ENCODE results near the gene RNF169. TPM values are rescaled to one million over a fixed set of nuclear protein-coding genes. Genes with fewer than 3 reads are reported as not detected.

RNF169 gene
- total RNA-seq, 1 experiment from 2014 or later, result 28.0 TPM

DNA sequence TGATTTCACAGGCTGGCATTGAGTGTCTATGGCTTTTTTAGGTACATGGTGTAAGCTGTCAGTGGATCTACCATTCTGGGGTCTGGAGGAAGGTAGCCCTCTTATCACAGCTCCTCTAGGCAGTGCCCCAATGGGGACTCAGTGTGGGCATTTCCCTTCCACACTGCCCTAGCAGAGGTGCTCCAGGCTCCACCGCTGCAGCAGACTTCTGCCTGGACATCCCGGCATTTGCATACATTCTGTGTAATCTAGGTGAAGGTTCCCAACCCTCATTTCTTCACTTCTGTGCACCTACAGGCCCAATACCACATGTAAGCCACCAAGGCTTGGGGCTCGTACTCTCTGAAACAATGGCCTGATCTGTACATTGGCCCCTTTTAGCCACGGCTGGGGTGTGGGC, 78.3 kb downstream of the RNF169 start:
- BruUV-seq (replicated peaks), result no TSS peak
- Histone ChIP-seq H3K27me3 (replicated peaks; ENCODE audit: control insufficient read depth, insufficient read depth, low read length) (no peaks in the 10 kb centered on the region), H3K9me3 (peaks cover 39% of the 10 kb centered on the region), H3K4me1 (no peaks in the 10 kb centered on the region), H3K36me3 (ENCODE audit: control insufficient read depth, insufficient read depth, low read length) (peaks cover 13% of the 10 kb centered on the region), H3K4me3 (ENCODE audit: low read depth, low read length) (no peak overlapping the region)
- intact Hi-C loops (cut with micrococcal nuclease; ENCODE audit: unreplicated experiment), result no loop called here
- TF ChIP-seq, protein P1, sequence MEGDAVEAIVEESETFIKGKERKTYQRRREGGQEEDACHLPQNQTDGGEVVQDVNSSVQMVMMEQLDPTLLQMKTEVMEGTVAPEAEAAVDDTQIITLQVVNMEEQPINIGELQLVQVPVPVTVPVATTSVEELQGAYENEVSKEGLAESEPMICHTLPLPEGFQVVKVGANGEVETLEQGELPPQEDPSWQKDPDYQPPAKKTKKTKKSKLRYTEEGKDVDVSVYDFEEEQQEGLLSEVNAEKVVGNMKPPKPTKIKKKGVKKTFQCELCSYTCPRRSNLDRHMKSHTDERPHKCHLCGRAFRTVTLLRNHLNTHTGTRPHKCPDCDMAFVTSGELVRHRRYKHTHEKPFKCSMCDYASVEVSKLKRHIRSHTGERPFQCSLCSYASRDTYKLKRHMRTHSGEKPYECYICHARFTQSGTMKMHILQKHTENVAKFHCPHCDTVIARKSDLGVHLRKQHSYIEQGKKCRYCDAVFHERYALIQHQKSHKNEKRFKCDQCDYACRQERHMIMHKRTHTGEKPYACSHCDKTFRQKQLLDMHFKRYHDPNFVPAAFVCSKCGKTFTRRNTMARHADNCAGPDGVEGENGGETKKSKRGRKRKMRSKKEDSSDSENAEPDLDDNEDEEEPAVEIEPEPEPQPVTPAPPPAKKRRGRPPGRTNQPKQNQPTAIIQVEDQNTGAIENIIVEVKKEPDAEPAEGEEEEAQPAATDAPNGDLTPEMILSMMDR (IDR thresholded peaks at IDR 0.05; ENCODE audit: insufficient read depth in 1 of 2, low read depth in 1 of 2, low read length in 1 of 2, severe bottlenecking in 1 of 2, unreplicated experiment in 1 of 2), result no peak
- Mint-ChIP-seq H3K27me3 (ENCODE audit: insufficient read depth, unreplicated experiment) (no peaks in the 10 kb centered on the region), H3K27ac (ENCODE audit: unreplicated experiment) (no peak overlapping the region), H3K9me3 (ENCODE audit: unreplicated experiment) (peaks cover 29% of the 10 kb centered on the region), H3K36me3 (ENCODE audit: insufficient read depth, unreplicated experiment) (peaks cover 78% of the 10 kb centered on the region), H3K4me1 (ENCODE audit: low read depth, unreplicated experiment) (no peaks in the 10 kb centered on the region), H3K4me3 (ENCODE audit: unreplicated experiment) (no peak overlapping the region)
- ChIA-PET CTCF (no interaction called here), POLR2A (no interaction called here)
- DNase-seq, result peak in 1 of 2 experiments; percentile 43

DNA sequence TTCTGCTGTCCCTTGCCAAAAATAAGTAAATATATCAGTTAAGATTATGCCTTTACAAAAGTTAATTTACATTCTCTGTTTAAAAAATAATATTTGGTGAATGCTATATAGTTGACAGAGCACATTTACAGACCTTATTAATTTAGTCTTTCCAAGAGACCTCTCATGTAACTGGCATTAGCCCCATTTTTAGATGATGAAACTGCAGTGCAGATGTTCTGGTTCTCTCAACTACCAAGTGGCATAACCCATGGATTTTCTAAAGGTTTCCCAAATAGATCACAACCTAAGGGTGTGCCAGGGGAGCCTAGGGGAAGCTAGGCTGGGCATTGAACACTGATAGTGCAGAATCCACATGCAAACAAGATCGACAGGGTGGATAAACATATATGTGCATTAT, 88.5 kb downstream of the RNF169 start:
- Histone ChIP-seq H3K27me3 (replicated peaks; ENCODE audit: control insufficient read depth, insufficient read depth, low read length) (no peaks in the 10 kb centered on the region), H3K36me3 (ENCODE audit: control insufficient read depth, insufficient read depth, low read length) (peaks cover 8% of the 10 kb centered on the region), H3K4me3 (ENCODE audit: low read depth, low read length) (no peak overlapping the region), H3K9me3 (no peaks in the 10 kb centered on the region), H3K4me1 (peaks cover 3% of the 10 kb centered on the region; the same call in 1 of the 2 replicates)
- Mint-ChIP-seq H3K27me3 (ENCODE audit: insufficient read depth, unreplicated experiment) (no peaks in the 10 kb centered on the region), H3K4me1 (ENCODE audit: low read depth, unreplicated experiment) (peaks cover 6% of the 10 kb centered on the region), H3K4me3 (ENCODE audit: unreplicated experiment) (no peak overlapping the region), H3K27ac (ENCODE audit: unreplicated experiment) (no peak overlapping the region), H3K9me3 (ENCODE audit: unreplicated experiment) (no peaks in the 10 kb centered on the region), H3K36me3 (ENCODE audit: insufficient read depth, unreplicated experiment) (peaks cover 70% of the 10 kb centered on the region)
- TF ChIP-seq, protein P1 (IDR thresholded peaks at IDR 0.05; ENCODE audit: insufficient read depth in 1 of 2, low read depth in 1 of 2, low read length in 1 of 2, severe bottlenecking in 1 of 2, unreplicated experiment in 1 of 2), result no peak
- CTCF ChIA-PET, result no interaction called here
- intact Hi-C loops (cut with micrococcal nuclease; ENCODE audit: unreplicated experiment), result no loop called here
- no peak for DNase-seq
- POLR2A ChIA-PET, result no interaction called here
- no TSS peak for BruUV-seq (replicated peaks)

DNA sequence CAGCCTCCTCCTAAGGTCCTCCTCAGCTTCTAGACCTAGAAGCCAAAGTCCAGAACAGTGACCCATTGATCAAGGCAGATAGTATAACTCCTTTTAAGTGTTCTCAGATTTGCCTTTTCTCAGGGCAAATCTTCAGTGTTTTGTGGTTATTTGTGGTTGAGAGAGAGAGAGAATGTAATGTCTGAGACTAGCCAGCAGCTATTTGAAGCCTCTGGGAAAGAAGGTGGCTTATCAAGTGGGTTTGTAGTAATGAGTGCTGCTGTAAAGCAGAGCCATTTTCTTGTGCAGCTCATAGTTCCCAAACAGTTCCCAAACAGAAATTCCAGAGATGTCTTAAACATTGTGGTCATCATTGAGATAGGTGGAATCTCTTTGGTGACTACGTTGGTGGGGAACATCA, 89.5 kb downstream of the RNF169 start:
- POLR2A ChIA-PET, result no interaction called here
- intact Hi-C loops (cut with micrococcal nuclease; ENCODE audit: unreplicated experiment), result no loop called here

More for the DNA sequence above, 89.5 kb downstream of the RNF169 start:
- Histone ChIP-seq H3K27me3 (replicated peaks; ENCODE audit: control insufficient read depth, insufficient read depth, low read length) (no peaks in the 10 kb centered on the region), H3K36me3 (ENCODE audit: control insufficient read depth, insufficient read depth, low read length) (peaks cover 8% of the 10 kb centered on the region), H3K9me3 (no peaks in the 10 kb centered on the region), H3K4me3 (ENCODE audit: low read depth, low read length) (no peak overlapping the region), H3K4me1 (peaks cover 3% of the 10 kb centered on the region; the same call in 1 of the 2 replicates)
- Mint-ChIP-seq H3K36me3 (ENCODE audit: insufficient read depth, unreplicated experiment) (peaks cover 76% of the 10 kb centered on the region), H3K9me3 (ENCODE audit: unreplicated experiment) (no peaks in the 10 kb centered on the region), H3K4me1 (ENCODE audit: low read depth, unreplicated experiment) (peaks cover 6% of the 10 kb centered on the region), H3K27me3 (ENCODE audit: insufficient read depth, unreplicated experiment) (no peaks in the 10 kb centered on the region), H3K27ac (ENCODE audit: unreplicated experiment) (no peak overlapping the region), H3K4me3 (ENCODE audit: unreplicated experiment) (no peak overlapping the region)
- TF ChIP-seq, protein P1 (IDR thresholded peaks at IDR 0.05; ENCODE audit: insufficient read depth in 1 of 2, low read depth in 1 of 2, low read length in 1 of 2, severe bottlenecking in 1 of 2, unreplicated experiment in 1 of 2), result no peak
- CTCF ChIA-PET, result no interaction called here
- no peak for DNase-seq
- BruUV-seq (replicated peaks), result no TSS peak
